ENCODE measurements around the gene CPEB3.

DNA sequence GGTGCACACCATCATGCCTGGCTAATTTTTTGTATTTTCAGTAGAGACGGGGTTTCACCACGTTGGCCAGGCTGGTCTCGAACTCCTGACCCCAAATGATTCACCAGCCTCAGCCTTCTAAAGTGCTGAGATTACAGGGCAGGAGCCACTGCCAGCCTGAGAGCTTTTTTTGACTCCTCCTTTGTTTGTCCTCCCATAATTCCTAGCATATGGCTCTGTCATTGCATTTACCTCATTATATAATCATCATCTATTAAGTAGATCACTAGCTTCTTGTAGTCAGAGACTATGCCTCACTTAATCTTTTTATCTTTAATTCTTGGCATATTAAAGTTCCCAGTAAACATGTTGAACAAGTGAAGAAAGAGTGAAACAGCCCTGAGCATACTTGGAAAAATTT lies 82.1 kb downstream of the CPEB3 start:
- TF ChIP-seq, protein P1, sequence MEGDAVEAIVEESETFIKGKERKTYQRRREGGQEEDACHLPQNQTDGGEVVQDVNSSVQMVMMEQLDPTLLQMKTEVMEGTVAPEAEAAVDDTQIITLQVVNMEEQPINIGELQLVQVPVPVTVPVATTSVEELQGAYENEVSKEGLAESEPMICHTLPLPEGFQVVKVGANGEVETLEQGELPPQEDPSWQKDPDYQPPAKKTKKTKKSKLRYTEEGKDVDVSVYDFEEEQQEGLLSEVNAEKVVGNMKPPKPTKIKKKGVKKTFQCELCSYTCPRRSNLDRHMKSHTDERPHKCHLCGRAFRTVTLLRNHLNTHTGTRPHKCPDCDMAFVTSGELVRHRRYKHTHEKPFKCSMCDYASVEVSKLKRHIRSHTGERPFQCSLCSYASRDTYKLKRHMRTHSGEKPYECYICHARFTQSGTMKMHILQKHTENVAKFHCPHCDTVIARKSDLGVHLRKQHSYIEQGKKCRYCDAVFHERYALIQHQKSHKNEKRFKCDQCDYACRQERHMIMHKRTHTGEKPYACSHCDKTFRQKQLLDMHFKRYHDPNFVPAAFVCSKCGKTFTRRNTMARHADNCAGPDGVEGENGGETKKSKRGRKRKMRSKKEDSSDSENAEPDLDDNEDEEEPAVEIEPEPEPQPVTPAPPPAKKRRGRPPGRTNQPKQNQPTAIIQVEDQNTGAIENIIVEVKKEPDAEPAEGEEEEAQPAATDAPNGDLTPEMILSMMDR (IDR thresholded peaks at IDR 0.05; ENCODE audit: borderline replicate concordance, extremely low read depth, low read length, poor library complexity, severe bottlenecking), result no peak
- no peak for TF ChIP-seq EZH2 (IDR thresholded peaks at IDR 0.05; ENCODE audit: borderline replicate concordance, low read depth, low read length, severe bottlenecking)
